Fibroblast of pulmonary artery (primary cell): ENCODE results near the gene PCP2.

ENCODE experiments used
- DNase-seq: peaks from one replicate; pipeline ENCODE4 v3.0.0-alpha.2; 2010; ENCODE audit warnings: low read depth
- H3K4me3 ChIP-seq: replicated peaks from 2 replicates; pipeline ENCODE4 v1.5.1; 2011; ENCODE audit warnings: low read depth, mild to moderate bottlenecking, control low read depth, low read length, moderate library complexity
- CTCF ChIP-seq: IDR thresholded peaks from 2 replicates; pipeline ENCODE4 v1.5.1; 2011; ENCODE audit warnings: mild to moderate bottlenecking, control low read depth, low read length, inconsistent platforms; ENCODE audit errors: missing control alignments

The PCP2 gene

DNA sequence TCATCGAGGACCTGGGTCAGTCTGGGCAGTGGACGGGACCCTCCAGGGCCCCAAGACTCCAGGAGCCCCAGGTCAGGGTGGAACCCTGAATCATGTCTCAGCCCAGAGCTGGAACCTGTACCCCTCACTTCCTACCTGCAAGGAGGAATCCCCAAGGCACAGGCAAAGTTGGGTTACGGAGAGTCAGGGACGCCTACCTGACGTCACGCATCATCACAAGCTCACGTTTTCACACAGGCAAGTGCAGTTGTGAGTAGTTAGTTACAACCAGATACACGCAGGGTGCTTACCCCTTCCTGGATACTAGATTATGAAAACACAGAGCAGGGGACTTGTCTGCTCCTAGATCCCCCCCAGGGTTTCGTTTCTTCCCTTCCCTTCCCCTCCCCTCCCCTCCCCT, 37.3 kb upstream of the PCP2 start:
- TF ChIP-seq CTCF: no peak
- DNase-seq: no peak
- no peak overlapping the region for H3K4me3 ChIP-seq

- no peak for TF ChIP-seq CTCF
- H3K4me3 ChIP-seq: no peak overlapping the region
- DNase-seq: no peak
Observed at GRCh38 chr19:7670150-7670783, 36.7 kb upstream of the PCP2 start.

GRCh38 chr19:7669641-7670040, 36.1 kb upstream of the PCP2 start:
- no peak for DNase-seq
- TF ChIP-seq CTCF: no peak
- no peak overlapping the region for H3K4me3 ChIP-seq

GRCh38 chr19:7668842-7669241, 35.3 kb upstream of the PCP2 start, which contains the start of gene RETN:
TSS of gene RETN (plus strand) at chr19:7669049. CDS start at chr19:7669327, 278 bp downstream.
- TF ChIP-seq CTCF: no peak
- H3K4me3 ChIP-seq: no peak within 1 kb of the TSS
- no peak for DNase-seq

- no peak for TF ChIP-seq CTCF
- no peak overlapping the region for H3K4me3 ChIP-seq
- peak; percentile 71 for DNase-seq
Observed at GRCh38 chr19:7665076-7665475, 31.6 kb upstream of the PCP2 start.

DNA sequence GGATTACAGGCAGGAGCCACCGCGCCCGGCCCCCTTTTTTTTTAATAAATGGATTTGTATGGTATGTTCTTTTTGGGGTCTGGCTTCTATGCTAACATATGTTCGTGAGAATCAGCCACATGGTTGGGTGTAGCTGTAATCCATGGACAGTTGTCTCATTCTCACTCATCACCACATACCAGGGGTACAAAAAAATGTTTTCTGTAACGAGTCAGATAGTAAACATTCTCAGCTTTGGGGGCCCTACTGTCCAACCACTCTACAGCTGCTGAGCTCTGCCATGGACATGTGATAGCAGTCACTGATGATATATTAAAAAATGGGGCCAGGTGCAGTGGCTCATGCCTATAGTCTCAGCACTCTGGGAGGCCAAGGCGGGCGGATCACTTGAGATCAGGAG, 30.2 kb upstream of the PCP2 start:
- DNase-seq: no peak
- H3K4me3 ChIP-seq: no peak overlapping the region
- no peak for TF ChIP-seq CTCF

- DNase-seq: no peak
- no peak for TF ChIP-seq CTCF
- no peak overlapping the region for H3K4me3 ChIP-seq
Observed at GRCh38 chr19:7662657-7663056, 29.1 kb upstream of the PCP2 start.
